Heart right ventricle (tissue), 16 donors: ENCODE measurements around the gene IGSF21. TPM values are rescaled to one million over a fixed set of nuclear protein-coding genes. Genes with fewer than 3 reads are reported as not detected.

Source experiments
- ATAC-seq, 8 donors: fragments of 200-7000 bp; cut with Tn5 transposase; one replicate each; pipeline ENCODE4 v1.9.1; 2020; ENCODE audit warnings: mild to moderate bottlenecking in 8 of 8, moderate library complexity in 8 of 8, moderate number of reproducible peaks in 1 of 8
- DNase-seq, 2 donors: peaks; one replicate each; pipeline ENCODE4 v3.0.0-alpha.2; 2020
- H3K27ac ChIP-seq, 10 donors: fragments of 200-600 bp; sonication (generic) in 2 of 10; one replicate each; pipeline versions ENCODE4 v1.5.0 to v1.8.0; 2020 to 2022; ENCODE audit warnings: mild to moderate bottlenecking in 3 of 10
- H3K27me3 ChIP-seq, 7 donors: fragments of 200-600 bp; one replicate each; pipeline ENCODE4 v1.8.0; 2021 to 2022; ENCODE audit warnings: mild to moderate bottlenecking in 2 of 7
- H3K36me3 ChIP-seq, 9 donors: fragments of 200-600 bp; sonication (generic) in 1 of 9; one replicate each; pipeline versions ENCODE4 v1.5.0 to v1.8.0; 2020 to 2022; ENCODE audit warnings: mild to moderate bottlenecking in 2 of 9
- H3K4me1 ChIP-seq, 9 donors: fragments of 200-600 bp; sonication (generic) in 1 of 9; one replicate each; pipeline versions ENCODE4 v1.5.0 to v1.8.0; 2020 to 2022; ENCODE audit warnings: mild to moderate bottlenecking in 4 of 9
- H3K4me3 ChIP-seq, 10 donors: fragments of 200-600 bp; sonication (generic) in 2 of 10; one replicate each; pipeline versions ENCODE4 v1.5.0 to v1.8.0; 2020 to 2022; ENCODE audit warnings: mild to moderate bottlenecking in 7 of 10, moderate library complexity in 2 of 10
- H3K9me3 ChIP-seq, 11 donors: fragments of 200-600 bp in 10 of 11; sonication (generic) in 2 of 11; one replicate each; pipeline versions ENCODE4 v1.5.0 to v1.8.0; 2013 to 2022; ENCODE audit warnings: mild to moderate bottlenecking in 2 of 11, control low read depth in 1 of 11, moderate library complexity in 1 of 11
- WGBS, 2 donors: extraction: QIAGEN DNeasy Blood & Tissue Kit; methylation state at CpG; one replicate each; pipeline ENCODE4 v1.1.7; 2013; ENCODE audit warnings: inconsistent platforms in 1 of 2; 5-methylcytosine and 5-hydroxymethylcytosine counted together
- intact Hi-C, 10 donors: fragments of 100-400 bp; cut with DNase I; formaldehyde crosslinking; loops; one replicate each; pipeline versions ENCODE4 v1.11.1 to v1.14.2; 2022
- polyA plus RNA-seq, 2 donors: library from polyadenylated mRNA; stranded (reverse); fragments of 200-250 nt; gene quantifications; one replicate each; pipeline ENCODE4 v1.2.3, GENCODE V29; 2013
- total RNA-seq, 10 donors: library from RNA; stranded (reverse); fragmentation: NEBNext Ultra II Directional in 3 of 10; extraction: Animal tissue kit (Norgen Biotek cat#: 25700) in 3 of 10; gene quantifications; one replicate each; pipeline versions ENCODE4 v1.2.1 to v1.2.4, GENCODE V29; 2021 to 2023
- TF ChIP-seq, protein P1 (sequence below), 9 donors: fragments of 200-600 bp; sonication (generic) in 2 of 9; IDR thresholded peaks; one replicate each; pipeline versions ENCODE4 v1.5.0 to v1.8.0; 2021 to 2022; ENCODE audit warnings: antibody characterized with exemption in 9 of 9, mild to moderate bottlenecking in 5 of 9, moderate library complexity in 1 of 9
- donor health status: Arrhythmogenic right ventricular cardiomyopathy.
- donor health status: ischemic (EF 13 %, LVEDD 7.1; RV severe dilation, severe dysfunction).
- donor health status: healthy with polysubstance abuse.
- donor health status: DM: no; HTN: yes; CAD: no.
- donor health status: DM: no; HTN: no; CAD: no.
- donor health status: ischemic (EF 25% LVEDD 6.9; RV normal size, moderate dysfunction).
- donor health status: ischemic (EF 25% LVEDD 5.7; RV mildly dilated, moderate dysfunction).
- donor health status: healthy.
- donor health status: DM: yes; HTN: yes; CAD: no.
- donor health status: Ischemic cardiomyopathy.
- donor health status: ischemic (EF 35%, LVEDD 5.7; RV mildly dilated, moderate dysfunction).
- donor health status: nonischemic (EF 11% LVEDD 7.7; RV severe dilation, severe dysfunction).
- donor health status: DM: yes; HTN: yes; CAD: no.
- donor health status: PGD.
- donor health status: ischemic (EF 29% LVEDD 5.4; RV normal size, mild dysfunction).
- donor health status: nonischemic (EF 23%, LVEDD 6.1; RV moderate dilation, normal function).

IGSF21 gene
- total and polyA plus RNA-seq, 12 donors = 0.13 to 1.6 (median 0.51) TPM; not detected in 1

DNA sequence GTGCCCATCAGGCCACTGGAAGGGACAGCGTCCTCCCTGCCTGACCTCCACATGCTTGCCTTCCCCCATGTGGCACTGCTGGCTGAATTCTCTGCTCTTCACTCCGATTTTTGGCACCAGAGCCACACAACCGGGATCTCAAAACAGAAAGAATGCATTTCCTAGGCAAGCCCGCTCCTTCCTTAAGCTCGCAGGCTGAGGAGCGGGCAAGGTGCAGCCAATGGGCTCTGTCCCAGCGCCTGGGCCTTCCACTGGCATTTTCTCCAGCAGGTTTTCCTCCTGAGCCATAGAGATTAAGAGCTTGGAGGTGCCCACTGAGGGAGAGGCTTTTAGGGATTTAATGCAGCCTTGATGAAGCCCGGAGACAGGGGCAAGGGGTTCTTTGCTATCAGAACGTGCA is 158.0 kb downstream of the IGSF21 start:
- WGBS, 2 donors = 63 to 67% methylated on average over 9 of the region's 9 CpGs
- peaks cover 0 to 6% (median 0%) of the 10 kb centered on the region in 11 donors for H3K9me3 ChIP-seq
- DNase-seq (no peak), ATAC-seq (no peak)
- peaks cover 0 to 68% (median 21%) of the 10 kb centered on the region in 7 donors for H3K27me3 ChIP-seq
- no peaks in the 10 kb centered on the region for H3K36me3 ChIP-seq
- no peaks in the 10 kb centered on the region for H3K4me1 ChIP-seq
- intact Hi-C loops = no loop called here
- TF ChIP-seq, protein P1, sequence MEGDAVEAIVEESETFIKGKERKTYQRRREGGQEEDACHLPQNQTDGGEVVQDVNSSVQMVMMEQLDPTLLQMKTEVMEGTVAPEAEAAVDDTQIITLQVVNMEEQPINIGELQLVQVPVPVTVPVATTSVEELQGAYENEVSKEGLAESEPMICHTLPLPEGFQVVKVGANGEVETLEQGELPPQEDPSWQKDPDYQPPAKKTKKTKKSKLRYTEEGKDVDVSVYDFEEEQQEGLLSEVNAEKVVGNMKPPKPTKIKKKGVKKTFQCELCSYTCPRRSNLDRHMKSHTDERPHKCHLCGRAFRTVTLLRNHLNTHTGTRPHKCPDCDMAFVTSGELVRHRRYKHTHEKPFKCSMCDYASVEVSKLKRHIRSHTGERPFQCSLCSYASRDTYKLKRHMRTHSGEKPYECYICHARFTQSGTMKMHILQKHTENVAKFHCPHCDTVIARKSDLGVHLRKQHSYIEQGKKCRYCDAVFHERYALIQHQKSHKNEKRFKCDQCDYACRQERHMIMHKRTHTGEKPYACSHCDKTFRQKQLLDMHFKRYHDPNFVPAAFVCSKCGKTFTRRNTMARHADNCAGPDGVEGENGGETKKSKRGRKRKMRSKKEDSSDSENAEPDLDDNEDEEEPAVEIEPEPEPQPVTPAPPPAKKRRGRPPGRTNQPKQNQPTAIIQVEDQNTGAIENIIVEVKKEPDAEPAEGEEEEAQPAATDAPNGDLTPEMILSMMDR (IDR thresholded peaks at IDR 0.05) = no peak
- H3K4me3 ChIP-seq = no peak overlapping the region
- H3K27ac ChIP-seq = no peak overlapping the region

DNA sequence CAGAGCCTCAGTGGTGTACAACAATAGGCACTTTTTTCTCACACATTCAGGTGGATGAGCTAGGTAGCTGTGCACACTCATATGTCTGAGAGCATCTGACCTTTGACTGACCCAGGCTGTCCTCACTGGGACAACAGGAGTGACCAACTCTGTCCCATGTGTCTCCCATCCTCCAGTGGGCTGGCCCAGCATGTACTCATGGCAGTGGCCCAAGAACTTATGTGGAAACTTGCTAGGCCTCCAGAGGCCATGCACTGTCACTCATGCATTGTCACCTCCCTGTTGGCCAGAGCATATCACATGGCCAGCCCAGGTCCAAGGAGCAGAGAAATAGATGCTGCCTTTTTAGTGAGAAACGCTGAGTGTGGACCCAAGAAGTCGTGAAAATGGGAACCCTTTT is 158.8 kb downstream of the IGSF21 start:
- H3K4me1 ChIP-seq = no peaks in the 10 kb centered on the region
- no peaks in the 10 kb centered on the region for H3K36me3 ChIP-seq
- TF ChIP-seq, protein P1 (IDR thresholded peaks at IDR 0.05) = no peak
- no peak for ATAC-seq
- H3K4me3 ChIP-seq = no peak overlapping the region
- intact Hi-C loops = no loop called here
- peaks cover 0 to 6% (median 0%) of the 10 kb centered on the region in 11 donors for H3K9me3 ChIP-seq
- peaks cover 0 to 62% (median 14%) of the 10 kb centered on the region in 7 donors for H3K27me3 ChIP-seq
- no peak overlapping the region for H3K27ac ChIP-seq
- no peak for DNase-seq
- 63 to 69% methylated on average over 2 of the region's 2 CpGs for WGBS, 2 donors

DNA sequence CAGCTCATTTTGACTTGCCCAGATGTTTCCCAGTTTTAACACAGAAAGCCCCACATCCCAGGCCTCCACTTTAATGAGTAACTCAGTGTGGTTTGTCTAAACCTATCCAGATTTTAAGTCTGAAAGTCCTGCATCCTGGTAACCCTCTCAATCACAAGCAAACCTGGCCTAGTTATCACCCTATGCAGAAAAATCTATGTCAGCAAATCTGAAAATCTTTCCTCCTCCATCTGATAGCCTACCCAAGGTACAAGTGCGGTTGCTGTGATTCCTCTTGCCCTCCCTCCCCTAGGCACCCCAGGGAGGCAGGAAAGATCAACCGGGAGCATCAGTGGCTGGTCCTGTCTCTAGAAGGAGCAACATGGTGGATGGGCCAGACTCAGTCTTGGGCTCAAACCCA is 163.7 kb downstream of the IGSF21 start:
- WGBS, 2 donors = 82 to 89% methylated on average over 2 of the region's 2 CpGs
- no peak overlapping the region for H3K27ac ChIP-seq
- peaks cover 0 to 50% (median 30%) of the 10 kb centered on the region in 7 donors for H3K27me3 ChIP-seq
- H3K4me3 ChIP-seq = no peak overlapping the region
- DNase-seq = no peak
- intact Hi-C loops = no loop called here
- H3K4me1 ChIP-seq = no peaks in the 10 kb centered on the region
- no peaks in the 10 kb centered on the region for H3K36me3 ChIP-seq
- TF ChIP-seq, protein P1 (IDR thresholded peaks at IDR 0.05) = no peak
- no peak for ATAC-seq
- peaks cover 0 to 6% (median 0%) of the 10 kb centered on the region in 11 donors for H3K9me3 ChIP-seq

DNA sequence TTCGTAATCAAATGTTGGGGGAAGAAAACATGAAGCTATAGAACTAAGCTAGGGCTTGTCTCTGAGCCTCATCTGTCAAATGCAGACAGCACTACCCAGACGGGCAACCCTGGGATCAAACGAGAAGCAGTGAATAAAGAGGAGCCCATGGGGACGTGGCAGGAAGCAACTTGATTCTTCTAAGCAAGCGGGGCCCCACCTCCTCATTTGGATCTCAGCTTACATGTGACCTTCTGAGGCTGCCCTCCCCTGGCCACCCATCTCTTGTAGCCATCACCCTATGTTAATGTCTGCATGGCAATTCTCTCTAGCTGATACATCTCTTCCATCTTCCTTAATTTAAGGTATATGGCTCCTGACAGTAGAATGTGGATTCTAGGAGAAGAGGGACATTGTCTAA is 171.3 kb downstream of the IGSF21 start:
- no peaks in the 10 kb centered on the region for H3K36me3 ChIP-seq
- H3K9me3 ChIP-seq = no peaks in the 10 kb centered on the region
- peaks cover 0 to 72% (median 53%) of the 10 kb centered on the region in 7 donors for H3K27me3 ChIP-seq
- no peak overlapping the region for H3K4me3 ChIP-seq
- WGBS, 2 donors = 22 to 23% methylated on average over 5 of the region's 5 CpGs
- H3K4me1 ChIP-seq = no peaks in the 10 kb centered on the region
- H3K27ac ChIP-seq = no peak overlapping the region
- no peak for ATAC-seq
- TF ChIP-seq, protein P1 (IDR thresholded peaks at IDR 0.05) = no peak
- intact Hi-C loops = no loop called here
- DNase-seq = no peak
